GM18909 (cell line): ENCODE measurements around the gene FXYD1.
"Not testable (repeated sequence)": the region's sequence is repeated elsewhere in the genome, so short reads cannot be mapped to it uniquely, and the experiment has no call there.

Experiments used
- ATAC-seq: cut with Tn5 transposase; IDR thresholded peaks from one replicate; pipeline ENCODE4 v1.9.1; 2021; ENCODE audit warnings: mild to moderate bottlenecking; ENCODE audit not compliant: unreplicated experiment, poor library complexity

The FXYD1 gene

GRCh38 chr19:35138305-35138892 lies at the start of gene FXYD1:
FXYD1 (plus strand) TSS chr19:35138824; CDS start chr19:35140080, 1,256 bp downstream.
- no peak for ATAC-seq

GRCh38 chr19:35089554-35089953 lies 49.1 kb upstream of the FXYD1 start:
- no peak for ATAC-seq

- no peak for ATAC-seq
Measured at GRCh38 chr19:35090160-35090505, 48.5 kb upstream of the FXYD1 start.

- ATAC-seq = no peak
Measured at GRCh38 chr19:35090506-35091214, 48.0 kb upstream of the FXYD1 start.

GRCh38 chr19:35093430-35093829 lies 45.2 kb upstream of the FXYD1 start:
- no peak for ATAC-seq

- ATAC-seq = no peak
Measured at GRCh38 chr19:35093941-35094647, 44.5 kb upstream of the FXYD1 start.

- ATAC-seq = no peak
Measured at GRCh38 chr19:35094656-35095055, 44.0 kb upstream of the FXYD1 start.

GRCh38 chr19:35095667-35096368 lies 42.8 kb upstream of the FXYD1 start:
- ATAC-seq = no peak

- ATAC-seq = no peak
Measured at GRCh38 chr19:35098413-35099049, 40.1 kb upstream of the FXYD1 start.

- ATAC-seq = no peak
Measured at GRCh38 chr19:35099155-35099896, 39.3 kb upstream of the FXYD1 start.

- no peak for ATAC-seq
Measured at GRCh38 chr19:35099897-35100275, 38.7 kb upstream of the FXYD1 start.

- no peak for ATAC-seq
Measured at GRCh38 chr19:35100588-35101533, 37.8 kb upstream of the FXYD1 start.

GRCh38 chr19:35101949-35102348 lies 36.7 kb upstream of the FXYD1 start:
- ATAC-seq = not testable (repeated sequence)

- ATAC-seq = not testable (repeated sequence)
Measured at GRCh38 chr19:35103614-35104013, 35.0 kb upstream of the FXYD1 start.

- ATAC-seq = no peak
Measured at GRCh38 chr19:35104361-35104760, 34.3 kb upstream of the FXYD1 start.

- ATAC-seq = no peak
Measured at GRCh38 chr19:35105047-35105410, 33.6 kb upstream of the FXYD1 start.

GRCh38 chr19:35105411-35106290 lies 33.0 kb upstream of the FXYD1 start:
- ATAC-seq = no peak

GRCh38 chr19:35106291-35106583 lies 32.4 kb upstream of the FXYD1 start:
- no peak for ATAC-seq
